Cardiac fibroblast (primary cell): ENCODE results near the gene OLFML1.

Experiments
- DNase-seq, 2 donors: peaks; one replicate each; pipeline versions ENCODE4 v3.0.0 to v3.0.0-alpha.2; 2010; ENCODE audit warnings: low read depth in 2 of 2
- H3K4me3 ChIP-seq, 2 donors: replicated peaks in 1 of 2; 1 replicate in 1 of 2; 2 replicates in 1 of 2; pipeline ENCODE4 v1.5.1; 2011; ENCODE audit warnings: low read depth in 2 of 2, low read length in 2 of 2, mild to moderate bottlenecking in 2 of 2, moderate library complexity in 1 of 2
- TF ChIP-seq, protein P1 (sequence below): IDR thresholded peaks from one replicate; pipeline ENCODE4 v1.5.1; 2011; ENCODE audit warnings: low read depth, mild to moderate bottlenecking, low read length, inconsistent platforms

The OLFML1 gene

DNA sequence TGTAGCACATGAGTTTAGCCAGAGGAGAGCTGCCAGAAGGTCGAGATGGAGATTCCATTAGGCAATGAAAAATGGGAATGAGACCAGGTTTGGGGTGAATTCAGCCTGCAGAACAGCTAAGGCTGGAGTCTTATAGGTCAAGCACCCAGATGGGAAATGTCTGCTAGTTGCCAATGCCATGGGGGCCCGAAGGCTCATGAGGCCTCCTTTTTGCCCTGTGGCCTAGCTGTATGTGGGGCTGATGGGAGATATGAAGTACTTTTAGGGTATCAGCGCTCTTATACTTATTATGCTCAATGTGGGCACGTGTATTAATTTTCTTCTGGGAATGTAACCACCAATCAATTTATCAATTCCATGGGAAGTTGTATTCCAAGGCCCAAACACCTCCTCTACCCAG is 37.2 kb downstream of the OLFML1 start:
- TF ChIP-seq, protein P1, sequence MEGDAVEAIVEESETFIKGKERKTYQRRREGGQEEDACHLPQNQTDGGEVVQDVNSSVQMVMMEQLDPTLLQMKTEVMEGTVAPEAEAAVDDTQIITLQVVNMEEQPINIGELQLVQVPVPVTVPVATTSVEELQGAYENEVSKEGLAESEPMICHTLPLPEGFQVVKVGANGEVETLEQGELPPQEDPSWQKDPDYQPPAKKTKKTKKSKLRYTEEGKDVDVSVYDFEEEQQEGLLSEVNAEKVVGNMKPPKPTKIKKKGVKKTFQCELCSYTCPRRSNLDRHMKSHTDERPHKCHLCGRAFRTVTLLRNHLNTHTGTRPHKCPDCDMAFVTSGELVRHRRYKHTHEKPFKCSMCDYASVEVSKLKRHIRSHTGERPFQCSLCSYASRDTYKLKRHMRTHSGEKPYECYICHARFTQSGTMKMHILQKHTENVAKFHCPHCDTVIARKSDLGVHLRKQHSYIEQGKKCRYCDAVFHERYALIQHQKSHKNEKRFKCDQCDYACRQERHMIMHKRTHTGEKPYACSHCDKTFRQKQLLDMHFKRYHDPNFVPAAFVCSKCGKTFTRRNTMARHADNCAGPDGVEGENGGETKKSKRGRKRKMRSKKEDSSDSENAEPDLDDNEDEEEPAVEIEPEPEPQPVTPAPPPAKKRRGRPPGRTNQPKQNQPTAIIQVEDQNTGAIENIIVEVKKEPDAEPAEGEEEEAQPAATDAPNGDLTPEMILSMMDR, result no peak
- H3K4me3 ChIP-seq, result no peak overlapping the region

DNA sequence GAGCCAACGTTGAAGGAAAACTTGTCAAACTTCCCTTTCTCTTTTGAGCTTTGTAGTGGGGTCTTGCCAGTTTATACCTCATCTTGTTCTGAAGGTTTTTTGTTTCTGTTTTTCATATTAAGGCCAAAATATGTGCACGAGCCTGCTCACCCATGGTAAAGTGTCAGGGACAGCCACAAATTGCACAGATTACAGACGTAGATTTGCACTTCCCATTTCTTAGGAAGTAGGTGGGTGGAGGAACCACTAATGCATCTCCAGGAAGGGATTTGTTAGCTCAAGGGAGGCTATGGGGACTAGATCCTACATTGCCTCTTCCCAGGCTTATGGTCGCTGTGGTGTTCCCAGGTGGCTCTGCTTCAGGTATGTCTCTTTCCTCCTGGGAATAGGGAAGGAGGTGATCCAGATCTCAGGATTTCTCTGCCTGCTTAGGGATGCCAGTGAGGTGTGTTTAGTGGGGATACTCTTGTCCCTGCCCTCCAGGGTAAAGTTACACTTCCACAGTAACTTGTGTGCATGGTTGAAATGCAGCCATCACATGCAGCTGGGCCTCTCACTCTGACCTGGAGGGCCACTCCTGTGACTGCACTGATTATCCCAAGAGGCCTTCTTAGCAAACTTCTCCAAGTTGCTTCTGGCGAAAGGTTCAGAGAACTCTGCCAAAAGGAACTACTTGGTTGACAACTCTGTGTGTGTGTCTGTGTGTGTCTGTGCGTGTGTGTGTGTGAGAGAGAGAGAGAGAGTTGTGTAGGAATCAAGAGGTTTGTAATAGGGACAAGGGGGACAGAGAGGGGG is 38.3 kb downstream of the OLFML1 start:
- no peak for DNase-seq
- no peak overlapping the region for H3K4me3 ChIP-seq
- TF ChIP-seq, protein P1, result no peak

More for the DNA sequence above, 37.2 kb downstream of the OLFML1 start:
- DNase-seq, result no peak

DNA sequence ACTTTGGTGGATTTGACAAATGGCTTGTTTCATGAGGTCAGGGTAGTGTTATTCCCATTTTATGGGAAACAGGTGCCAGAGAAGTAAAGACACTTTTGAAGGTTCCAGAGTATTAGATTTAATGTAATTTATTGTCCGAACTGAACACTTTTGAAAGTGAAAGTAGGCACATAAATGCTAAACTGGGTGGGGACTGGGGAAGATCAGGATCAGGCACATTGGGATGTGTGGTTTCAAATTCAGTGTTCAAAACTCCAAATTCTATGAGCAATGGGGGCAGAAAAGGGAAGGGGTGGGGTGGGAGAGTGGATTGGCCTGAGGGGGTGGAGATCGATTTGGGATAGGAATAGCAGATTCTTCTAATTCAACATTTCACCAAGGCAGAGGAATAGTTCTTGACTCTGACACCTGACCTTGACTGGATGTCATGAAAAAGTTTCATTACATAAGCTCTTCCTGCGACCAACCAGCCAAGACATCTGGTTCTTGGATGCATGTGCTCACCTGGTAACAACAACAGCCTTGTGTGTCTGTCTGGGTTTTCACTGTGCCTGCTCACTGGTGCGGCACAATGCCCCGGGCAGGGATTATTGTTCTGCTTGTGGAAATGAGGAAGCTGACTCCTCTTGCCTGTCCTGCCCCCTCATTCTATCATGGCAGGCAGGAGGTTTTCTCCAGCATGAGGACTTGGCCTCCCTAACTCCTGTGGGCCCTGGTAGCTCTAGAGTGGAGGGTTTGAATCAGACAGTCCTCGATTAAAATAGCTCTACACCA is 39.3 kb downstream of the OLFML1 start:
- H3K4me3 ChIP-seq, result no peak overlapping the region
- DNase-seq, result no peak
- TF ChIP-seq, protein P1, result no peak

DNA sequence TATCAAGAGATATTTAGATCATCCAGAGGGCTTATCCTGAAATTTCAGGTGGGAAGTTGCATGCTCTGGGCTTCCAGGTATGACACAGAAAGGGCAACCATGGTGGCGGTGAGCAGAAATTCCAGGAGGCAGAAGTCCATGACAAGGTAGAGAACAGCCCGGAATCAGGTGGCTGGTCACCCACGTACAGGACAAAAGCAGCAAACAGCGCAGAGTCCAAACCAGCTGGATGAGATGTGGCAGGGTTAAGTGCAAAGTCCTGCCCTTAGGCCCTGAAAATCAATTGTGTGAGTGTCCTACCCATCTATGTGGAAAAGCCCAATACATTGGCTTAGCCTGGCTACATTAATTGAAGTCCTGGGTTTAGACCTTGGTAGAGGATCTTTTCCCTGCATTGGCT is 40.1 kb downstream of the OLFML1 start:
- TF ChIP-seq, protein P1, result no peak
- no peak overlapping the region for H3K4me3 ChIP-seq

DNA sequence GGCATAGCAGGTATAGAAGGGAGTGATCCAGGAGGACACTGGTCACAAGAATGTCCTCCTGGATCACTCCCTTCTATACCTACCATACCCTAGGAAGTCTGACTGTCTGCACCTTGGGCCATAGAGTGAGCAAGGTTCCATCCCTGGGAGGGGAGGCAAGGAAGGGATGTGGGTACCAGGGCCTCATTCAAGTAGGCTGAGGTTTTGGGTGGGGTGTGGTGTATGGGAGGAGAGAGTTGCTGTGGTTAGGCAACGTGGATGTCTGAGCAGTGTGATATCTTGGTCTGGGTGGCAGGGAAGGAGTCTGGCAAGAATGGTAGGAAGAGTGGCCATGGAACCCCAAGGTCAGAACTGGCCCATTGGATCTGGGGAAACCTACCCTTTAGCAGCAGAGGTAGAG is 41.7 kb downstream of the OLFML1 start:
- no peak for DNase-seq
- TF ChIP-seq, protein P1, result no peak
- H3K4me3 ChIP-seq, result no peak overlapping the region

More for the DNA sequence above, 40.1 kb downstream of the OLFML1 start:
- DNase-seq, result no peak

DNA sequence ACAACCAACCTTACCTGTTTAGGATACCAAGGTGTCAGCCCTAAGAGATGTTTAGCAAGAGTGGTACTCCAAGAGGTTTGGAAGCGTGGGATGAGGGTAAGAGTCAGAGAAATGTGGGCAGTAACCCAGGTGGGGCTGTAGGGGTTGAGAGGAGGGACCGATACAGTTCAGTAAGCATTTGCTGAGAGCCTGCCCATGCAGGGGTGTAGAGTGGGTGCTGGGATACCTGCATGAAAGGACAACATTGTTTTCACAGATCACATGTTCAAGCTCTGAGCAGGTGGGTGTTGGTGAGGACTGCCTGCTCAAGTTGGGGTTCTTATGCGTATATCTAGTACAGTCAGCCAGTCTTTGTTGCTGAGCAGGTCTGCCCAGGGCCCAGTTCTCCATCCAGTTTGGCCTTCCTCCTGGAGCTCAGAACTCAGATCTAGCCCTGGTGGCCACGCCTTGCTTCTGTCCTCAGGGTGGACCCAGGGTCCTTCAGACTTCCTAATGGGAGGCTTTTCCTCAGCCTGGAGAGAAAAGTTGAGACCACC is 43.3 kb downstream of the OLFML1 start:
- TF ChIP-seq, protein P1, result no peak
- no peak overlapping the region for H3K4me3 ChIP-seq
- DNase-seq, result no peak
